Activated naive CD8-positive, alpha-beta T cell (primary cell): ENCODE measurements around the gene ROBO2.

Experiments used
- H3K27ac Mint-ChIP-seq: one replicate; pipeline ENCODE4 v1.8.0; 2021; ENCODE audit warnings: mixed read lengths
- H3K27me3 Mint-ChIP-seq: one replicate; pipeline ENCODE4 v1.8.0; 2021; ENCODE audit warnings: mixed read lengths
- H3K36me3 Mint-ChIP-seq: one replicate; pipeline ENCODE4 v1.8.0; 2021; ENCODE audit warnings: mixed read lengths
- H3K4me1 Mint-ChIP-seq: one replicate; pipeline ENCODE4 v1.8.0; 2021; ENCODE audit warnings: low read depth, mixed read lengths
- H3K4me3 Mint-ChIP-seq: one replicate; pipeline ENCODE4 v1.8.0; 2021; ENCODE audit warnings: mild to moderate bottlenecking, mixed read lengths
- H3K9me3 Mint-ChIP-seq: one replicate; pipeline ENCODE4 v1.8.0; 2021; ENCODE audit warnings: low read depth, mixed read lengths

The ROBO2 gene

DNA sequence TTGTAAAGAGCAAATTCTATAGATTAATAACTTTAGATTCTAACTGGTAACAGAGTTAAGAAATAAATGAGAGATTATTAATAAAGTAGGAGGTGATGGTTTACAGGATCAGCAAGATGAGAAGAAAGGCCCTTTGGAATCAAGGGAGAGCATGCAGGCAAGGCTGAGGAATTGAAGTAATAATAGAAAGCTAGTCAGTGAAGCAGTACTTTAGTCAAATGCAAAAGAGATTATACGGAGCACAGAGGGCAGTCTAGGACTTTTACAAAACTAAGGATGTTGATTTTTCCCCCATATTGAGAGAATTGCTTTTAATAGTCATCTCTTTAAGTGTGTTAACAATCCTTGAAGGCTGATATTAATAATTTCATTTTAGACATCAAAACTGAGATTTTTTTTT is 146.4 kb downstream of the ROBO2 start:
- peaks cover 7% of the 10 kb centered on the region for H3K9me3 Mint-ChIP-seq
- H3K27ac Mint-ChIP-seq, result no peak overlapping the region
- no peaks in the 10 kb centered on the region for H3K36me3 Mint-ChIP-seq
- no peak overlapping the region for H3K4me3 Mint-ChIP-seq
- no peaks in the 10 kb centered on the region for H3K27me3 Mint-ChIP-seq
- H3K4me1 Mint-ChIP-seq, result no peaks in the 10 kb centered on the region

- no peak overlapping the region for H3K27ac Mint-ChIP-seq
- no peaks in the 10 kb centered on the region for H3K27me3 Mint-ChIP-seq
- no peaks in the 10 kb centered on the region for H3K4me1 Mint-ChIP-seq
- H3K9me3 Mint-ChIP-seq, result peaks cover 7% of the 10 kb centered on the region
- H3K36me3 Mint-ChIP-seq, result no peaks in the 10 kb centered on the region
- H3K4me3 Mint-ChIP-seq, result no peak overlapping the region
These were observed 146.8 kb downstream of the ROBO2 start for GRCh38 chr3:77186728-77187127.

- H3K27me3 Mint-ChIP-seq, result no peaks in the 10 kb centered on the region
- no peaks in the 10 kb centered on the region for H3K4me1 Mint-ChIP-seq
These were observed 148.3 kb downstream of the ROBO2 start for GRCh38 chr3:77188210-77188609.

GRCh38 chr3:77189258-77189657 is 149.4 kb downstream of the ROBO2 start:
- Mint-ChIP-seq H3K4me3 (no peak overlapping the region), H3K4me1 (no peaks in the 10 kb centered on the region), H3K36me3 (no peaks in the 10 kb centered on the region), H3K27me3 (no peaks in the 10 kb centered on the region), H3K9me3 (peaks cover 7% of the 10 kb centered on the region), H3K27ac (no peak overlapping the region)

More at GRCh38 chr3:77188210-77188609, 148.3 kb downstream of the ROBO2 start:
- Mint-ChIP-seq H3K36me3 (no peaks in the 10 kb centered on the region), H3K27ac (no peak overlapping the region), H3K4me3 (no peak overlapping the region), H3K9me3 (peaks cover 7% of the 10 kb centered on the region)

GRCh38 chr3:77189684-77190083 is 149.8 kb downstream of the ROBO2 start:
- Mint-ChIP-seq H3K27me3 (no peaks in the 10 kb centered on the region), H3K9me3 (peaks cover 7% of the 10 kb centered on the region), H3K4me1 (no peaks in the 10 kb centered on the region), H3K4me3 (no peak overlapping the region), H3K36me3 (no peaks in the 10 kb centered on the region), H3K27ac (no peak overlapping the region)

GRCh38 chr3:77190374-77190773 is 150.5 kb downstream of the ROBO2 start:
- Mint-ChIP-seq H3K36me3 (no peaks in the 10 kb centered on the region), H3K27me3 (no peaks in the 10 kb centered on the region), H3K4me3 (no peak overlapping the region), H3K9me3 (peaks cover 3% of the 10 kb centered on the region), H3K27ac (no peak overlapping the region), H3K4me1 (no peaks in the 10 kb centered on the region)

DNA sequence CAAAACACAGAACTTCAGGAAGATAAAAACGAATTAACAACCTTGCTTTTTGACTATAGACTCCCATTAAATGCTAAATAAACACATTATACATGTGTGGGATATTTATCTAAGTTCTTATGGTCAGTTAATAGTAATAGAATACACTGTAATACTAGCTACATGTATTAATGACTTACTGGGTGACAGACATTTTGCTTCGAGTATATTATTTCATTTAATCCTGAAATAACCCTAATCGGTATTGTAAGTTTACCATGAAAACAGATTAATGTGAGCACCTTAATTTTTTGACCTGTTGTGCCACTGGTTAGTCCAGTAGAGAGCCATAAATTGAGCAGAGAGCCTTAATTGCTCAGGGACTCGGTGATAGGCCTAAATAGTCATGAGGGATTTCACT is 151.1 kb downstream of the ROBO2 start:
- H3K4me1 Mint-ChIP-seq, result no peaks in the 10 kb centered on the region
- H3K27ac Mint-ChIP-seq, result no peak overlapping the region
- no peak overlapping the region for H3K4me3 Mint-ChIP-seq
- H3K27me3 Mint-ChIP-seq, result no peaks in the 10 kb centered on the region
- H3K36me3 Mint-ChIP-seq, result no peaks in the 10 kb centered on the region
- H3K9me3 Mint-ChIP-seq, result peaks cover 3% of the 10 kb centered on the region

- Mint-ChIP-seq H3K36me3 (no peaks in the 10 kb centered on the region), H3K4me1 (no peaks in the 10 kb centered on the region), H3K27me3 (no peaks in the 10 kb centered on the region), H3K4me3 (no peak overlapping the region), H3K27ac (no peak overlapping the region), H3K9me3 (peaks cover 3% of the 10 kb centered on the region)
These were observed 151.7 kb downstream of the ROBO2 start for GRCh38 chr3:77191640-77192039.

- Mint-ChIP-seq H3K27me3 (no peaks in the 10 kb centered on the region), H3K27ac (no peak overlapping the region), H3K4me1 (no peaks in the 10 kb centered on the region), H3K9me3 (no peaks in the 10 kb centered on the region), H3K4me3 (no peak overlapping the region), H3K36me3 (no peaks in the 10 kb centered on the region)
These were observed 156.1 kb downstream of the ROBO2 start for GRCh38 chr3:77195766-77196545.

DNA sequence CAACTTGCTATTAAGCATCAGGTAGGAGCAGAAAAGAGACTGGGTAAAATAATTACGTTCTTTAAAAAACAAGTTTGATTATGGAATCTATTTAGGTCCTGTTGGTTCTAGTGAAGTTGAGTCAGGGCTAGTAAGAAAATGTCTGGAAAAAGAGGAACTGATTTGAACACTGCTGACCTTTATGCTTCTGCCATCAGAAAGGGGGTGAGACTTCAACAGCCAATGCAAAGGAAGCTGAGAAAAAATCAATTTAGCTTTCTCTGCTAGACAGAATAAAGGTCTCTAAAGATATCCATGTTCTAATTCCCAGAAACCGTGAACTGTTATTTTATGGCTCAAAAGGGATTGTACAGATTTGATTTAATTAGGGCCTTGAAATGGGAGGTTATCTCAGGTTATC is 157.5 kb downstream of the ROBO2 start:
- Mint-ChIP-seq H3K27ac (no peak overlapping the region), H3K36me3 (no peaks in the 10 kb centered on the region), H3K27me3 (no peaks in the 10 kb centered on the region), H3K4me3 (no peak overlapping the region), H3K4me1 (no peaks in the 10 kb centered on the region), H3K9me3 (no peaks in the 10 kb centered on the region)

- Mint-ChIP-seq H3K4me3 (no peak overlapping the region), H3K4me1 (no peaks in the 10 kb centered on the region), H3K9me3 (no peaks in the 10 kb centered on the region), H3K27me3 (no peaks in the 10 kb centered on the region), H3K27ac (no peak overlapping the region), H3K36me3 (no peaks in the 10 kb centered on the region)
These were observed 164.0 kb downstream of the ROBO2 start for GRCh38 chr3:77203851-77204250.

DNA sequence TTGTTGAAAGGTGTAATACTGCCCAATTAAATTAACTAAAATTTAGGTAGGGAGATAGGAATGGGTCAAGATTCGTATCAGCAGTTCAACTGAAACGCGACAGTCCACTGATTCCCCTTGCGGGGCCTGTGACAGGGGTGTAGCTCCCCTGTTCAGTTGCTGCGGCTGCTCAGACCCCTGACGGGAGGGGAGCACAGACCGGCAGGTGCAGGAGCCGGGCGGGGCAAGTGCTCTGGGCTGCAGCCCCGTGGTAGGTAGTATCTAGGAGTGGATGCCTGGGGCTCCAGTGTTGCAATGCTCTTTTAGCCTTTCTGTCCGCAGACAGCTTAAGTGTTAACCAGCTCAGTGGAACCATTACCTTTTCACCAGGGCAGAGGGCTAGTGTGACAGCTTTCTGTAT is 164.9 kb downstream of the ROBO2 start:
- H3K4me3 Mint-ChIP-seq, result no peak overlapping the region
- H3K36me3 Mint-ChIP-seq, result no peaks in the 10 kb centered on the region
- no peaks in the 10 kb centered on the region for H3K9me3 Mint-ChIP-seq
- no peak overlapping the region for H3K27ac Mint-ChIP-seq
- H3K4me1 Mint-ChIP-seq, result no peaks in the 10 kb centered on the region
- no peaks in the 10 kb centered on the region for H3K27me3 Mint-ChIP-seq

DNA sequence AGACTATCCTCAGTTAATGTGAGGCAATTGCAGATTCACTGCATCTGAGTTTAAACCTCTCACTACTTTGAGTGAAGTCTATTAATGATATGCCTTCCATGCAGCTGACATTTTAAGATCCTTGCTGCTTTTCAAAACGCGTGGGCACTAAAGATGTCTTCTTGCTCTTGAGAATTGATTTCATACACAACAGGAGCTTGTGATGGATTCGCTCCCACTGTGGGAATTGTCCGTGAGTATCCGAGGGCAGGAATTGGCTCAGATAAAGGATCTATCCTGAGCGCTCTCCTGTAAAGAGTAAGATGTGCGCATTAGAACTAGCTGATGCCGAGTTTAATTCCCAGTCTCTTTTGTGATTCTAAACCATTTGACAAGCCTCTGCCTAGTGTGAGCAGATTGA is 167.9 kb downstream of the ROBO2 start:
- H3K4me1 Mint-ChIP-seq, result no peaks in the 10 kb centered on the region

GRCh38 chr3:77222701-77223100 is 182.8 kb downstream of the ROBO2 start:
- Mint-ChIP-seq H3K9me3 (peaks cover 5% of the 10 kb centered on the region), H3K36me3 (no peaks in the 10 kb centered on the region), H3K4me1 (no peaks in the 10 kb centered on the region), H3K4me3 (no peak overlapping the region), H3K27me3 (no peaks in the 10 kb centered on the region), H3K27ac (no peak overlapping the region)

More for the DNA sequence above, 167.9 kb downstream of the ROBO2 start:
- H3K4me3 Mint-ChIP-seq, result no peak overlapping the region
- no peaks in the 10 kb centered on the region for H3K36me3 Mint-ChIP-seq
- no peaks in the 10 kb centered on the region for H3K27me3 Mint-ChIP-seq
- no peak overlapping the region for H3K27ac Mint-ChIP-seq
- no peaks in the 10 kb centered on the region for H3K9me3 Mint-ChIP-seq

- no peaks in the 10 kb centered on the region for H3K36me3 Mint-ChIP-seq
- peaks cover 3% of the 10 kb centered on the region for H3K9me3 Mint-ChIP-seq
- H3K27me3 Mint-ChIP-seq, result no peaks in the 10 kb centered on the region
- H3K4me3 Mint-ChIP-seq, result no peak overlapping the region
- H3K4me1 Mint-ChIP-seq, result no peaks in the 10 kb centered on the region
- H3K27ac Mint-ChIP-seq, result no peak overlapping the region
These were observed 187.7 kb downstream of the ROBO2 start for GRCh38 chr3:77227567-77227966.

GRCh38 chr3:77232557-77232956 is 192.7 kb downstream of the ROBO2 start:
- Mint-ChIP-seq H3K36me3 (no peaks in the 10 kb centered on the region), H3K27ac (no peak overlapping the region), H3K27me3 (no peaks in the 10 kb centered on the region), H3K9me3 (peaks cover 3% of the 10 kb centered on the region), H3K4me3 (no peak overlapping the region), H3K4me1 (no peaks in the 10 kb centered on the region)
